CD14-positive monocyte (primary cell): ENCODE data around the gene MEGF6. TPM values are rescaled to one million over a fixed set of nuclear protein-coding genes. Genes with fewer than 3 reads are reported as not detected.

Source experiments
- DNase-seq, 3 donors: peaks; one replicate each; pipeline ENCODE4 v3.0.0-alpha.2; 2011 to 2022
- H2AFZ ChIP-seq: 2 replicates; pipeline ENCODE4 v1.6.0; 2012; ENCODE audit warnings: mild to moderate bottlenecking, low read depth, low read length, inconsistent platforms; ENCODE audit not compliant: insufficient read depth, poor library complexity, severe bottlenecking
- H3K27ac ChIP-seq, 2 donors: 1 replicate in 1 of 2; 2 replicates in 1 of 2; pipeline ENCODE4 v1.5.1; 2012 to 2013; ENCODE audit warnings: low read length in 2 of 2, control low read depth in 1 of 2, inconsistent platforms in 1 of 2, low read depth in 1 of 2, mild to moderate bottlenecking in 1 of 2
- H3K27me3 ChIP-seq, 2 donors: one replicate each; pipeline versions ENCODE4 v1.6.0 to v1.6.1; 2011 to 2013; ENCODE audit warnings: low read length in 2 of 2; ENCODE audit not compliant: control insufficient read depth in 2 of 2, insufficient read depth in 2 of 2
- H3K36me3 ChIP-seq, 2 donors: replicated peaks in 1 of 2; 1 replicate in 1 of 2; 2 replicates in 1 of 2; pipeline versions ENCODE4 v1.5.1 to v1.6.1; 2012 to 2013; ENCODE audit warnings: low read length in 2 of 2, control low read depth in 1 of 2, inconsistent platforms in 1 of 2, mild to moderate bottlenecking in 1 of 2; ENCODE audit not compliant: insufficient read depth in 2 of 2, control insufficient read depth in 1 of 2
- H3K4me1 ChIP-seq, 2 donors: 1 replicate in 1 of 2; 2 replicates in 1 of 2; pipeline versions ENCODE4 v1.5.1 to v1.6.1; 2012 to 2013; ENCODE audit warnings: low read length in 2 of 2, control low read depth in 1 of 2, inconsistent platforms in 1 of 2, mild to moderate bottlenecking in 1 of 2, moderate library complexity in 1 of 2; ENCODE audit not compliant: insufficient read depth in 2 of 2, control insufficient read depth in 1 of 2
- H3K4me2 ChIP-seq: replicated peaks from 2 replicates; pipeline ENCODE3; 2012; ENCODE audit warnings: low read length, moderate library complexity, mild to moderate bottlenecking; ENCODE audit not compliant: poor library complexity, severe bottlenecking; ENCODE audit errors: extremely low read depth
- H3K4me3 ChIP-seq, 3 experiments: fragments of 200-600 bp in 1 of 3; sonication (generic) in 1 of 3; replicated peaks in 1 of 3; 1 replicate in 2 of 3; 2 replicates in 1 of 3; pipeline ENCODE4 v1.5.1; 2011 to 2013; ENCODE audit warnings: low read length in 3 of 3, mild to moderate bottlenecking in 3 of 3, control low read depth in 2 of 3, low read depth in 2 of 3, inconsistent platforms in 1 of 3, moderate library complexity in 1 of 3
- H3K79me2 ChIP-seq: 2 replicates; pipeline ENCODE4 v1.6.0; 2012; ENCODE audit warnings: mild to moderate bottlenecking, control low read depth, inconsistent platforms, low read length, moderate library complexity; ENCODE audit not compliant: insufficient read depth
- H3K9ac ChIP-seq: 2 replicates; pipeline ENCODE4 v1.6.0; 2017; ENCODE audit warnings: low read length, mild to moderate bottlenecking; ENCODE audit not compliant: insufficient read depth, poor library complexity, severe bottlenecking
- H3K9me3 ChIP-seq, 2 donors: replicated peaks in 1 of 2; 1 replicate in 1 of 2; 2 replicates in 1 of 2; pipeline versions ENCODE4 v1.5.1 to v1.6.1; 2012 to 2013; ENCODE audit warnings: low read length in 2 of 2, control low read depth in 1 of 2; ENCODE audit not compliant: control insufficient read depth in 1 of 2, insufficient read depth in 1 of 2
- H4K20me1 ChIP-seq: 2 replicates; pipeline ENCODE4 v1.6.0; 2012; ENCODE audit warnings: mild to moderate bottlenecking, low read length, control low read depth, moderate library complexity; ENCODE audit not compliant: insufficient read depth
- H3K27ac Mint-ChIP-seq, 7 donors: one replicate each; pipeline ENCODE4 v1.8.0; 2020; ENCODE audit warnings: mild to moderate bottlenecking in 7 of 7, mixed read lengths in 7 of 7, moderate library complexity in 6 of 7, inconsistent platforms in 2 of 7
- H3K27me3 Mint-ChIP-seq, 3 donors: one replicate each; pipeline ENCODE4 v1.8.0; 2021 to 2022; ENCODE audit warnings: low read depth in 3 of 3, mild to moderate bottlenecking in 3 of 3, mixed read lengths in 3 of 3, moderate library complexity in 3 of 3, inconsistent platforms in 1 of 3
- H3K36me3 Mint-ChIP-seq, 2 donors: one replicate each; pipeline ENCODE4 v1.8.0; 2020; ENCODE audit warnings: mixed read lengths in 2 of 2, inconsistent platforms in 1 of 2, mild to moderate bottlenecking in 1 of 2
- H3K4me1 Mint-ChIP-seq: one replicate; pipeline ENCODE4 v1.8.0; 2020; ENCODE audit warnings: mild to moderate bottlenecking, mixed read lengths
- H3K4me3 Mint-ChIP-seq, 2 donors: one replicate each; pipeline ENCODE4 v1.8.0; 2020; ENCODE audit warnings: mild to moderate bottlenecking in 2 of 2, mixed read lengths in 2 of 2, moderate library complexity in 1 of 2
- H3K9me3 Mint-ChIP-seq, 7 donors: one replicate each; pipeline ENCODE4 v1.8.0; 2020 to 2022; ENCODE audit warnings: mixed read lengths in 7 of 7, mild to moderate bottlenecking in 6 of 7, moderate library complexity in 6 of 7, inconsistent platforms in 2 of 7
- WGBS: methylation state at CpG from one replicate; pipeline ENCODE4 v1.1.5; 2013; ENCODE audit warnings: missing lambda C conversion rate; ENCODE audit not compliant: insufficient coverage; 5-methylcytosine and 5-hydroxymethylcytosine counted together
- intact Hi-C, 2 donors: fragments of 100-400 bp; cut with micrococcal nuclease; formaldehyde crosslinking; loops; one replicate each; pipeline versions ENCODE4 v1.15.0 to v1.15.1; 2023
- polyA plus RNA-seq, 3 donors: library from polyadenylated mRNA; depleted of rRNA in 1 of 3; unstranded in 2 of 3; stranded (reverse) in 1 of 3; fragments of 300-500 nt in 2 of 3; fragments of >200 nt in 1 of 3; fragmentation: Illumina TruSeq in 2 of 3; gene quantifications; 1 replicate in 2 of 3; 2 replicates in 1 of 3; pipeline ENCODE4 v1.2.3, GENCODE V29; 2012 to 2021
- TF ChIP-seq, protein P1 (sequence below): fragments of 200-600 bp; IDR thresholded peaks from one replicate; pipeline ENCODE4 v1.8.0; 2022; ENCODE audit warnings: antibody characterized with exemption, mild to moderate bottlenecking

MEGF6 gene
- polyA plus RNA-seq, 3 donors, result 0.39 to 3.8 (median 1.2) TPM

DNA sequence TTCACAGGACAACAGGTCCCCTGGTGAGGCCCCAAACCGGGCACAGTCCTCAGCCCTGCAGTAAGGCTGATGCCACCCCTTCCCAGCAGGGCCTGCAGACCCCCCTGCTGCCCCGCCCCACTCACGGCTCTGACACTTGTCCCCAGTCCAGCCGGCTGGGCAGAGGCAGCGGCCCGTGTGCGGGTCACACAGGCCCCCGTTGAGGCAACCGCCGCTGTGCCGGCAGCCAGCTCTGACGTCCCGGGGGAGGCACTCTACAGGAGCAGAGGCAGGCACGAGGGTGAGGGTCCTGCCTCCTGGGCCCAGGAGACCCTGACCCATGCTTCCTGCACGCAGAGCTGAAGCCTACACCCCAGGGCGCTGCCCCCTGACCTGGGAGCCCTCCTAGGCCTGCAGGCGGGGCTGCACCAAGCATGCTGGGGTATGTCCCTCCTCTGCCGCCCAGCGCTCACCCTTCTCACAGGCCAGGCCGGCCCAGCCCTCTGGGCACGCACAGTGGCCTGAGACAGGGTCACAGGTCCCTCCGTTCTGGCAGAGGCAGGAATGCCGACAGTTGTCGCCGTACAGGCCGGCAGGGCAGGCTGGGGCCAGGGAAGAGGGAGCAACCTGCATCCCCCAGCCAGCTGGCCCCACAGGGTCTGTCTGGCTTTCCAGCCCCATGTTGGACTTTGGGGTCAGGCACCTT lies 112.9 kb downstream of the MEGF6 start:
- 95% methylated on average over 22 of the region's 26 CpGs for WGBS
- H3K4me1 ChIP-seq, result no peaks in the 10 kb centered on the region
- H3K27ac Mint-ChIP-seq, result no peak overlapping the region

DNA sequence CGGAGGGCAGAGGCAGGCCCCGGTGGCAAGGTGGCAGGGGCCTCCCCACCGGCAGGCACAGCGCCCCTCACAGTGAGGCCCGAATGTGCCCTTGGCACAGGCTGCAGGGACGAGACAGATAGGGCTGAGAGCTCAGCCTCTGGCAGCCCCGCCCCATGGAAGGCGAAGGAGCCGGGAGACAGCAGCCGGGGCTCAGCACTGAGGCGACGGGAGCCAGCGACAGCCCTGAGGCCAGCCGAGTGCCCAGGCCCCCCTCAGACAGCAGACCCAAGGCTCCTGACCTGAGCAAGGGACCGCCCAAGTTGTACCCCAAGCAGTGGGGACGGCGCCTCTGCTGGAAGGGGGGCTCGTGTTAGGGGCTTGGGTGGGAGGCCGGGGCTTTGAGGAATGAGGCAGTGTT lies 113.8 kb downstream of the MEGF6 start:
- Histone ChIP-seq H3K4me1 (no peaks in the 10 kb centered on the region), H3K4me3 (no peak overlapping the region), H4K20me1 (no peaks in the 10 kb centered on the region), H2AFZ (no peak overlapping the region), H3K79me2 (no peaks in the 10 kb centered on the region), H3K9me3 (no peaks in the 10 kb centered on the region), H3K4me2 (no peak overlapping the region), H3K36me3 (no peaks in the 10 kb centered on the region), H3K27ac (no peak overlapping the region), H3K9ac (no peak overlapping the region), H3K27me3 (no peaks in the 10 kb centered on the region)
- DNase-seq, result no peak
- Mint-ChIP-seq H3K36me3 (no peaks in the 10 kb centered on the region), H3K27ac (no peak overlapping the region), H3K9me3 (peaks cover 0 to 2% (median 0%) of the 10 kb centered on the region in 7 donors), H3K27me3 (peaks cover 0 to 4% (median 0%) of the 10 kb centered on the region in 3 donors), H3K4me3 (no peak overlapping the region), H3K4me1 (no peaks in the 10 kb centered on the region)
- 92% methylated on average over 19 of the region's 19 CpGs for WGBS
- intact Hi-C loops, result loop anchor here in 1 of 2 donors (10.0 kb wide), 1 partner anchor 227 kb away; no protein-coding TSS in a partner anchor
- TF ChIP-seq, protein P1, sequence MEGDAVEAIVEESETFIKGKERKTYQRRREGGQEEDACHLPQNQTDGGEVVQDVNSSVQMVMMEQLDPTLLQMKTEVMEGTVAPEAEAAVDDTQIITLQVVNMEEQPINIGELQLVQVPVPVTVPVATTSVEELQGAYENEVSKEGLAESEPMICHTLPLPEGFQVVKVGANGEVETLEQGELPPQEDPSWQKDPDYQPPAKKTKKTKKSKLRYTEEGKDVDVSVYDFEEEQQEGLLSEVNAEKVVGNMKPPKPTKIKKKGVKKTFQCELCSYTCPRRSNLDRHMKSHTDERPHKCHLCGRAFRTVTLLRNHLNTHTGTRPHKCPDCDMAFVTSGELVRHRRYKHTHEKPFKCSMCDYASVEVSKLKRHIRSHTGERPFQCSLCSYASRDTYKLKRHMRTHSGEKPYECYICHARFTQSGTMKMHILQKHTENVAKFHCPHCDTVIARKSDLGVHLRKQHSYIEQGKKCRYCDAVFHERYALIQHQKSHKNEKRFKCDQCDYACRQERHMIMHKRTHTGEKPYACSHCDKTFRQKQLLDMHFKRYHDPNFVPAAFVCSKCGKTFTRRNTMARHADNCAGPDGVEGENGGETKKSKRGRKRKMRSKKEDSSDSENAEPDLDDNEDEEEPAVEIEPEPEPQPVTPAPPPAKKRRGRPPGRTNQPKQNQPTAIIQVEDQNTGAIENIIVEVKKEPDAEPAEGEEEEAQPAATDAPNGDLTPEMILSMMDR, result no peak

More for the DNA sequence above, 112.9 kb downstream of the MEGF6 start:
- no peak overlapping the region for H3K27ac ChIP-seq
- H3K4me3 Mint-ChIP-seq, result no peak overlapping the region
- H3K9me3 ChIP-seq, result no peaks in the 10 kb centered on the region
- H3K4me1 Mint-ChIP-seq, result no peaks in the 10 kb centered on the region
- intact Hi-C loops, result loop anchor here in 1 of 2 donors (10.0 kb wide), 1 partner anchor 226 kb away; no protein-coding TSS in a partner anchor
- H3K79me2 ChIP-seq, result no peaks in the 10 kb centered on the region
- TF ChIP-seq, protein P1, result no peak
- H3K4me2 ChIP-seq, result no peak overlapping the region
- DNase-seq, result no peak
- H3K36me3 ChIP-seq, result no peaks in the 10 kb centered on the region
- no peaks in the 10 kb centered on the region for H3K27me3 ChIP-seq
- H3K27me3 Mint-ChIP-seq, result peaks cover 0 to 4% (median 0%) of the 10 kb centered on the region in 3 donors
- H3K36me3 Mint-ChIP-seq, result no peaks in the 10 kb centered on the region
- H3K4me3 ChIP-seq, result no peak overlapping the region
- no peaks in the 10 kb centered on the region for H4K20me1 ChIP-seq
- no peak overlapping the region for H3K9ac ChIP-seq
- no peak overlapping the region for H2AFZ ChIP-seq
- H3K9me3 Mint-ChIP-seq, result peaks cover 0 to 2% (median 0%) of the 10 kb centered on the region in 7 donors
